ENCODE measurements around the gene TMEM207. TPM values are rescaled to one million over a fixed set of nuclear protein-coding genes. Genes with fewer than 3 reads are reported as not detected.
A peak's percentile ranks its signal among the peaks of the same experiment; 100 is the strongest.

Gene TMEM207
- total and polyA plus RNA-seq, 2 of the 8 experiments (the other 6 are each of a cell fraction or from before 2014, with no cell fraction given) = not detected

DNA sequence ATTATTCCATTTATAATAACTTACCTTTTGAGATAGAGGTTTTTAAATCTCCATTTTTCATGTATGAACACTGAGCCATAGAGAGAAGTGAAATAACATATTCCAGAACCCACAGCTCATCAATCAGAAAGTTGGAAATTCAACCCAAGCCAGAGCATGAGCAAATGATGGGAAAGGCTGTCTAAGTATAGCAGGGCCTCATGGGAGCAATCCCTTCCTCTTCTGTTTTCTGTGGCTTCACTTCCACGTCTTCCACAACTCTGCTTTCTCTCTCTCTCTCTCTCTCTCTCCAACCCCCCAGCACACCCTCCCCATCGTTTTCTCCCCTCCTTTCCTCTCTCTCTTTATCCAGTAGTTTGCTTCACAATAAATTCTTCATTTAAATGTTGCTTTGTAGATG is 49.4 kb upstream of the TMEM207 start:
- Histone ChIP-seq H3K4me3 (ENCODE audit: extremely low read depth in 1 of 4, insufficient read depth in 2 of 4, low read depth in 3 of 4, low read length in 4 of 4) (no peak overlapping the region), H2BK5ac (ENCODE audit: low read depth, low read length) (no peak overlapping the region), H3K9ac (replicated peaks in 1 of 4; ENCODE audit: extremely low read depth in 1 of 4, low read depth in 3 of 4, low read length in 3 of 4) (no peak overlapping the region), H3K27me3 (replicated peaks in 1 of 4; ENCODE audit: control insufficient read depth in 3 of 4, extremely low read depth in 1 of 4, insufficient read depth in 3 of 4, low read length in 3 of 4) (no peaks in the 10 kb centered on the region), H4K20me1 (replicated peaks in 1 of 2; ENCODE audit: control insufficient read depth in 1 of 2, insufficient read depth in 2 of 2, low read length in 2 of 2) (no peaks in the 10 kb centered on the region), H3K18ac (ENCODE audit: extremely low read depth, low read length) (no peak overlapping the region), H3K23ac (ENCODE audit: insufficient read length) (no peak overlapping the region), H3K14ac (ENCODE audit: insufficient read length) (no peak overlapping the region), H3K4me1 (replicated peaks in 1 of 4; ENCODE audit: control insufficient read depth in 3 of 4, insufficient read depth in 4 of 4, low read length in 3 of 4) (no peaks in the 10 kb centered on the region), H3K9me3 (ENCODE audit: insufficient read depth in 2 of 2, low read depth in 1 of 2, low read length in 1 of 2) (no peaks in the 10 kb centered on the region), H4K8ac (ENCODE audit: extremely low read depth, insufficient read depth, low read length) (no peak overlapping the region), H4K5ac (ENCODE audit: insufficient read length, low read depth, low read length) (no peak overlapping the region), H3K4me2 (ENCODE audit: insufficient read depth in 1 of 2, low read depth in 2 of 2, low read length in 2 of 2) (no peak overlapping the region), H4K91ac (replicated peaks; ENCODE audit: insufficient read length, low read length) (no peak overlapping the region), H2BK120ac (replicated peaks; ENCODE audit: low read depth, low read length) (no peak overlapping the region), H2BK12ac (ENCODE audit: low read depth, low read length) (no peak overlapping the region), H3K56ac (replicated peaks; ENCODE audit: insufficient read length, low read depth, low read length) (no peak overlapping the region), H3K23me2 (ENCODE audit: low read depth, low read length) (no peaks in the 10 kb centered on the region; the same call in 1 of the 2 replicates), H2AFZ (ENCODE audit: low read length) (peak overlapping the region; percentile 88; the same call in 1 of the 2 replicates), H3K36me3 (ENCODE audit: control insufficient read depth in 2 of 4, insufficient read depth in 4 of 4, low read length in 3 of 4) (no peaks in the 10 kb centered on the region), H3K27ac (ENCODE audit: low read depth, low read length) (no peak overlapping the region), H2AK5ac (ENCODE audit: low read depth, low read length) (no peak overlapping the region), H3K79me1 (ENCODE audit: low read depth, low read length) (no peaks in the 10 kb centered on the region), H2BK15ac (ENCODE audit: low read length) (no peak overlapping the region), H3K4ac (replicated peaks; ENCODE audit: insufficient read length, low read depth, low read length) (no peak overlapping the region), H3K79me2 (ENCODE audit: control insufficient read depth in 1 of 2, insufficient read depth in 2 of 2, low read length in 2 of 2) (no peaks in the 10 kb centered on the region), H2BK20ac (ENCODE audit: low read length) (no peak overlapping the region)
- WGBS, 2 experiments (ENCODE audit: extremely low coverage in 1 of 2, insufficient coverage in 1 of 2, insufficient read length in 1 of 2, insufficient replicate concordance in 2 of 2, low coverage in 1 of 2, low lambda C conversion rate in 2 of 2, missing lambda C conversion rate in 1 of 2) = 56% methylated on average over 2 of the region's 2 CpGs; no CpG with 5 or more reads in 1 of the 2 experiments
- DNase-seq (ENCODE audit: low read depth in 1 of 2, low spot score in 2 of 2) (no peak), FAIRE-seq (no peak)
- ChIA-PET CTCF (ENCODE audit: partially characterized antibody) (interaction anchor here (1.2 to 1.6 kb wide), 4 partner anchors 8 to 17 kb away, joined by 3 to 4 read pairs (median 4); partner anchors contain the start of gene IL1RAP), POLR2A (ENCODE audit: partially characterized antibody) (no interaction called here)
- TF ChIP-seq, protein P1, sequence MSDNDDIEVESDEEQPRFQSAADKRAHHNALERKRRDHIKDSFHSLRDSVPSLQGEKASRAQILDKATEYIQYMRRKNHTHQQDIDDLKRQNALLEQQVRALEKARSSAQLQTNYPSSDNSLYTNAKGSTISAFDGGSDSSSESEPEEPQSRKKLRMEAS (IDR thresholded peaks at IDR 0.05) = no peak

Data from H1 (cell line).